H1 (cell line): Measurements from ENCODE around the gene ARMC5.

Experiments used
- CBX5 ChIP-seq: fragments of 300-800, 300-1000 bp; sonication (generic); IDR thresholded peaks from 2 replicates; pipeline ENCODE4 v1.7.1; 2016; ENCODE audit warnings: antibody characterized with exemption, low read length, low read depth
- CTCF ChIP-seq, 3 experiments: IDR thresholded peaks; 1 replicate in 2 of 3; 2 replicates in 1 of 3; pipeline versions ENCODE4 v1.5.1 to v1.6.1; 2011; ENCODE audit warnings: low read length in 3 of 3, mild to moderate bottlenecking in 3 of 3, inconsistent platforms in 2 of 3, low read depth in 1 of 3, moderate library complexity in 1 of 3; ENCODE audit not compliant: insufficient read depth in 1 of 3; ENCODE audit errors: control extremely low read depth in 1 of 3
- EP300 ChIP-seq, 2 experiments: IDR thresholded peaks; 1 replicate in 1 of 2; 2 replicates in 1 of 2; pipeline ENCODE4 v1.6.1; 2011 to 2012; ENCODE audit warnings: low read depth in 2 of 2, low read length in 2 of 2, mild to moderate bottlenecking in 2 of 2, borderline replicate concordance in 1 of 2, inconsistent platforms in 1 of 2, moderate library complexity in 1 of 2
- EZH2 ChIP-seq: fragments of 200-600 bp; sonication (generic); IDR thresholded peaks from 2 replicates; pipeline ENCODE4 v1.7.1; 2012; ENCODE audit warnings: low read depth, mild to moderate bottlenecking, moderate library complexity, low read length, inconsistent platforms; ENCODE audit not compliant: severe bottlenecking
- KDM5A ChIP-seq: fragments of 200-600 bp; IDR thresholded peaks from 2 replicates; pipeline ENCODE4 v1.7.1; 2012; ENCODE audit warnings: mild to moderate bottlenecking, low read length, inconsistent platforms, mixed read lengths
- SIN3A ChIP-seq, 2 experiments: IDR thresholded peaks in 1 of 2; conservative IDR thresholded peaks in 1 of 2; 2 replicates each; pipeline ENCODE4 v1.6.1; 2011 to 2012; ENCODE audit warnings: low read length in 2 of 2, improper control_type of control experiment in 1 of 2, low read depth in 1 of 2, mild to moderate bottlenecking in 1 of 2
- SRF ChIP-seq: IDR thresholded peaks from 2 replicates; pipeline ENCODE4 v1.6.1; 2011; ENCODE audit warnings: mild to moderate bottlenecking, low read depth, low read length, moderate library complexity
- TAF7 ChIP-seq: optimal IDR thresholded peaks from 2 replicates; pipeline ENCODE3; 2011; ENCODE audit warnings: low read depth, mild to moderate bottlenecking, inconsistent platforms, low read length, moderate library complexity, borderline replicate concordance
- TCF12 ChIP-seq: IDR thresholded peaks from 2 replicates; pipeline ENCODE4 v1.6.1; 2011; ENCODE audit warnings: low read depth, mild to moderate bottlenecking, low read length
- USF2 ChIP-seq: IDR thresholded peaks from 2 replicates; pipeline ENCODE4 v1.6.1; 2011; ENCODE audit warnings: low read length, improper control_type of control experiment

GRCh38 chr16:31413943-31414342, 45.4 kb upstream of the ARMC5 start:
- TF ChIP-seq KDM5A (no peak), CTCF (IDR thresholded peaks at IDR 0.05; ENCODE audit: control extremely low read depth in 1 of 3, insufficient read depth in 1 of 3, low read depth in 1 of 3, low read length in 3 of 3) (no peak), CBX5 (no peak), EP300 (IDR thresholded peaks at IDR 0.05; ENCODE audit: borderline replicate concordance in 1 of 2, low read depth in 2 of 2, low read length in 2 of 2) (no peak), TAF7 (no peak), TCF12 (no peak), SRF (no peak), EZH2 (no peak), SIN3A (conservative IDR thresholded peaks at IDR 0.05 in 1 of 2, IDR thresholded peaks at IDR 0.05 in 1 of 2; ENCODE audit: low read depth in 1 of 2, low read length in 2 of 2) (no peak), USF2 (no peak)
